Measurements from ENCODE around the gene C1orf198.

Gene C1orf198

GRCh38 chr1:230836793-230837192 lies 31.5 kb downstream of the C1orf198 start:
- DNase-seq (ENCODE audit: low read depth in 2 of 3, low spot score in 2 of 3) = no peak

GRCh38 chr1:230836347-230836746 lies 32.0 kb downstream of the C1orf198 start:
- DNase-seq (ENCODE audit: low read depth in 2 of 3, low spot score in 2 of 3) = no peak

GRCh38 chr1:230834292-230834691 lies 34.0 kb downstream of the C1orf198 start:
- no peak for DNase-seq (ENCODE audit: low read depth in 2 of 3, low spot score in 2 of 3)

- no peak for DNase-seq (ENCODE audit: low read depth in 2 of 3, low spot score in 2 of 3)
Observed at GRCh38 chr1:230833511-230833910, 34.8 kb downstream of the C1orf198 start.

- no peak for DNase-seq (ENCODE audit: low read depth in 2 of 3, low spot score in 2 of 3)
Observed at GRCh38 chr1:230832476-230832875, 35.8 kb downstream of the C1orf198 start.

GRCh38 chr1:230831771-230832170 lies 36.5 kb downstream of the C1orf198 start:
- DNase-seq (ENCODE audit: low read depth in 2 of 3, low spot score in 2 of 3) = no peak

GRCh38 chr1:230828421-230828820 lies 39.9 kb downstream of the C1orf198 start:
- no peak for DNase-seq (ENCODE audit: low read depth in 2 of 3, low spot score in 2 of 3)

GRCh38 chr1:230827801-230828200 lies 40.5 kb downstream of the C1orf198 start:
- DNase-seq (ENCODE audit: low read depth in 2 of 3, low spot score in 2 of 3) = no peak

- DNase-seq (ENCODE audit: low read depth in 2 of 3, low spot score in 2 of 3) = no peak
Observed at GRCh38 chr1:230827081-230827681, 41.1 kb downstream of the C1orf198 start.

GRCh38 chr1:230826166-230826875 lies 42.0 kb downstream of the C1orf198 start:
- no peak for DNase-seq (ENCODE audit: low read depth in 2 of 3, low spot score in 2 of 3)

GRCh38 chr1:230825761-230826160 lies 42.6 kb downstream of the C1orf198 start:
- DNase-seq (ENCODE audit: low read depth in 2 of 3, low spot score in 2 of 3) = no peak

GRCh38 chr1:230824919-230825721 lies 43.2 kb downstream of the C1orf198 start:
- DNase-seq (ENCODE audit: low read depth in 2 of 3, low spot score in 2 of 3) = no peak

GRCh38 chr1:230824551-230824918 lies 43.8 kb downstream of the C1orf198 start:
- no peak for DNase-seq (ENCODE audit: low read depth in 2 of 3, low spot score in 2 of 3)

- DNase-seq (ENCODE audit: low read depth in 2 of 3, low spot score in 2 of 3) = no peak
Observed at GRCh38 chr1:230823931-230824381, 44.4 kb downstream of the C1orf198 start.

GRCh38 chr1:230823426-230823825 lies 44.9 kb downstream of the C1orf198 start:
- no peak for DNase-seq (ENCODE audit: low read depth in 2 of 3, low spot score in 2 of 3)

GRCh38 chr1:230822092-230822581 lies 46.2 kb downstream of the C1orf198 start:
- DNase-seq (ENCODE audit: low read depth in 2 of 3, low spot score in 2 of 3) = no peak

GRCh38 chr1:230821346-230821745 lies 47.0 kb downstream of the C1orf198 start:
- DNase-seq (ENCODE audit: low read depth in 2 of 3, low spot score in 2 of 3) = no peak

- DNase-seq (ENCODE audit: low read depth in 2 of 3, low spot score in 2 of 3) = no peak
Observed at GRCh38 chr1:230820568-230820967, 47.8 kb downstream of the C1orf198 start.

GRCh38 chr1:230819976-230820375 lies 48.3 kb downstream of the C1orf198 start:
- no peak for DNase-seq (ENCODE audit: low read depth in 2 of 3, low spot score in 2 of 3)

- DNase-seq (ENCODE audit: low read depth in 2 of 3, low spot score in 2 of 3) = no peak
Observed at GRCh38 chr1:230818901-230819300, 49.4 kb downstream of the C1orf198 start.

- no peak for DNase-seq (ENCODE audit: low read depth in 2 of 3, low spot score in 2 of 3)
Observed at GRCh38 chr1:230818367-230818766, 50.0 kb downstream of the C1orf198 start.

- no peak for DNase-seq (ENCODE audit: low read depth in 2 of 3, low spot score in 2 of 3)
Observed at GRCh38 chr1:230816018-230816417, 52.3 kb downstream of the C1orf198 start.

Measured in activated CD8-positive, alpha-beta memory T cell treated with anti-CD3 and anti-CD28 coated beads for 48 hours (primary cell).